Measurements from ENCODE around the gene PIM3.

PIM3 gene

DNA sequence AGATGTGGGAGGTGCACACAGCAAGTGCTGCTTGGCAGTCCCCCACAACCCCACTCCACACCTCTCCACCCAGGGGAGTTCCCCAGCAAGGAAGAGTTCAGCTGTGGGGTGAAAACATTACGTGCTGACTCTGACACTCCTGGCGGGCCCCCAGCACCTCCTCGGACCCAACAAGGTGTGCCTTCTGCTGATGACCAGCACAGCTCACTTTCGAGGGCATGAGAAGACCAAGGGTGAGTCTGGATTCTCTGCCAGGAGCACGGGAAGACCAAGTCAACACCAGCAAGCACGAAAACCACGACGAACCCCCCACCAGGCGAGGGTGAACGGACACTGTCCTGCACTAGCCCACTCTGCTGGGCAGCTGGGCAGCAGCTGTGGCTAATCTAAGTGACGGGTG is 43.7 kb upstream of the PIM3 start:
- peak overlapping the region; percentile 94 for H3K4me3 ChIP-seq (ENCODE audit: low read depth, low read length)
- DNase-seq (ENCODE audit: low read depth): no peak
- TF ChIP-seq, protein P1, sequence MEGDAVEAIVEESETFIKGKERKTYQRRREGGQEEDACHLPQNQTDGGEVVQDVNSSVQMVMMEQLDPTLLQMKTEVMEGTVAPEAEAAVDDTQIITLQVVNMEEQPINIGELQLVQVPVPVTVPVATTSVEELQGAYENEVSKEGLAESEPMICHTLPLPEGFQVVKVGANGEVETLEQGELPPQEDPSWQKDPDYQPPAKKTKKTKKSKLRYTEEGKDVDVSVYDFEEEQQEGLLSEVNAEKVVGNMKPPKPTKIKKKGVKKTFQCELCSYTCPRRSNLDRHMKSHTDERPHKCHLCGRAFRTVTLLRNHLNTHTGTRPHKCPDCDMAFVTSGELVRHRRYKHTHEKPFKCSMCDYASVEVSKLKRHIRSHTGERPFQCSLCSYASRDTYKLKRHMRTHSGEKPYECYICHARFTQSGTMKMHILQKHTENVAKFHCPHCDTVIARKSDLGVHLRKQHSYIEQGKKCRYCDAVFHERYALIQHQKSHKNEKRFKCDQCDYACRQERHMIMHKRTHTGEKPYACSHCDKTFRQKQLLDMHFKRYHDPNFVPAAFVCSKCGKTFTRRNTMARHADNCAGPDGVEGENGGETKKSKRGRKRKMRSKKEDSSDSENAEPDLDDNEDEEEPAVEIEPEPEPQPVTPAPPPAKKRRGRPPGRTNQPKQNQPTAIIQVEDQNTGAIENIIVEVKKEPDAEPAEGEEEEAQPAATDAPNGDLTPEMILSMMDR (IDR thresholded peaks at IDR 0.05; ENCODE audit: low read depth, low read length, missing control alignments): no peak

DNA sequence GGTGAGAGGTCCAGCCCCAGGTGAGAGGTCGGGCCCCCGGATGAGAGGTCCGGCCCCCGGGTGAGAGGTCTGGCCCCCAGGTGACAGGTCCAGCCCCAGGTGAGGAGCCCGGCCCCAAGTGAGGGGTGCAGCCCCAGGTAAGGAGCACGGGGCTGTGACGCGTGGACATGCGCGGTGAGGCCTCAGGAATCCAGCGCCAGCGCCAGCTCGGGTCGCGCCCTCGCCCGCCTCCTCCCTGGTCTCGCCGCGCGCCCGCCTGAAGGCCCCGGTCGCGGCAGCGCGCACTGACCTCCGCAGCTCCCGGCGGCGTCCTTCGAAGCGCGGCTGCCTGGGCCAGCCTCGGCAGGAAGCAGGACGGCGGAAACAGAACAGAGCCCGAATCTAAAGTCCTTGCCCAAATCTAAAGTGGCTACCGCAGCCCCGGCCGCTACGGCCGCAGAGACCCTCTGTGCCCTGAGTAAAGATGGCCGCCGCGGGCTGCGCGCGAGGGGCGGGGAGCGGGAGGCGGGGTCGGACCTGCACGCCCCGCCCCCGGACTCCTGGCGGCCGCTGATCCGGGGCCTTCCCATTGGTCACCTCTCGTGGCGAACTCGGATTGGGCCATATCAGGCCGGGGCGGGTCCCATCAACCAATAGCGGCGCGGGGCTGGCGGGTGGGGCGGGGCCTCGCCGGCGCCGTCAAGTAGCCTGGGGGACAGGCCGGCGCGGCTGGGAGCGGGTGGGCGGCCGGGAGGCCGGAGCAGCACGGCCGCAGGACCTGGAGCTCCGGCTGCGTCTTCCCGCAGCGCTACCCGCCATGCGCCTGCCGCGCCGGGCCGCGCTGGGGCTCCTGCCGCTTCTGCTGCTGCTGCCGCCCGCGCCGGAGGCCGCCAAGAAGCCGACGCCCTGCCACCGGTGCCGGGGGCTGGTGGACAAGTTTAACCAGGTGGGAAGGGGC is 42.3 kb upstream of the PIM3 start, which contains the start of the genes ALG12 and CRELD2:
Gene ALG12, minus strand, starts transcription at position 465 of the 937 bp plus-strand sequence. CDS start 4,673 bp downstream, outside the sequence.
Gene CRELD2, plus strand, starts transcription at position 661 of the 937 bp plus-strand sequence. Its CDS starts 136 bp downstream, at position 797.
- DNase-seq (ENCODE audit: low read depth): peak; percentile 83
- TF ChIP-seq, protein P1 (IDR thresholded peaks at IDR 0.05; ENCODE audit: low read depth, low read length, missing control alignments): no peak
- H3K4me3 ChIP-seq (ENCODE audit: low read depth, low read length): peak within 1 kb of the TSS; percentile 94

DNA sequence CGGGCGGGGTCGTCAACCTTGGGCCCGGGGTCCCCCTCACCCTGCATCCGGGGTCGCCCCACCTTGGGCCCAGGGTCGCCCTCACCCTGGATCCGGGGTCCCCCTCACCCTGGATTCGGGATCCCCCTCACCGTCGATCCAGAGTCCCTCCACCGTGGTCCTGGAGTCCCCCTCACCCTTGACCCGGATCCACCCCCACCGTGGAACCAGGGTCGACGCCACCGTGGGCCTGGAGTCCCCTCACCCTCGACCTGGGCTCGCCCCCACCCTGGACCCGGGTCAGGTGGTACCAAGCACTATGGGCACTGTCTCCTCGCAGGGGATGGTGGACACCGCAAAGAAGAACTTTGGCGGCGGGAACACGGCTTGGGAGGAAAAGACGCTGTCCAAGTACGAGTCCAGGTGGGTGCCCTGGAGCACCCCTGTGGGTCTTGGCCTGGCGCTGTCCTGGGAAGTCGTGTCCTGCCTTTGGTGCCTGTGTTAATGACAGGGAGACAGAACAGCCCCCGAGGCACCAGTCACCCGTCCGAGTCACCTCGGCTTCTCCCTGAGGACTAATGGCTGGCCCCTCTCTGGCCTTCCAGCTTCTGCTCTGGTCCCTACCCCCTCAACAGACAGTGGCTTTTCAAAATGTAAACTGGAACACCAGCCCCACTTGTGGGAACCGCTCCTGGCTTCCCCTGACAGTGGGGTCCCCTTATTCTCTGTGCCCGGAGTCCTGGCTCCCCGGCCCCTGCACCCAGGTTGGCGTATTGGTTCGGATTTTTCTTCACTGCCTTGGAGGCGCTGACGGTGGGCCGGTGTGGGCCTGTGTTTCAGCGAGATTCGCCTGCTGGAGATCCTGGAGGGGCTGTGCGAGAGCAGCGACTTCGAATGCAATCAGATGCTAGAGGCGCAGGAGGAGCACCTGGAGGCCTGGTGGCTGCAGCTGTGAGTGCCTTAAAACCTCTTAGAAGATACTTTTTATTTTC is 41.4 kb upstream of the PIM3 start:
- DNase-seq (ENCODE audit: low read depth): no peak
- peak overlapping the region; percentile 94 for H3K4me3 ChIP-seq (ENCODE audit: low read depth, low read length)
- TF ChIP-seq, protein P1 (IDR thresholded peaks at IDR 0.05; ENCODE audit: low read depth, low read length, missing control alignments): no peak

DNA sequence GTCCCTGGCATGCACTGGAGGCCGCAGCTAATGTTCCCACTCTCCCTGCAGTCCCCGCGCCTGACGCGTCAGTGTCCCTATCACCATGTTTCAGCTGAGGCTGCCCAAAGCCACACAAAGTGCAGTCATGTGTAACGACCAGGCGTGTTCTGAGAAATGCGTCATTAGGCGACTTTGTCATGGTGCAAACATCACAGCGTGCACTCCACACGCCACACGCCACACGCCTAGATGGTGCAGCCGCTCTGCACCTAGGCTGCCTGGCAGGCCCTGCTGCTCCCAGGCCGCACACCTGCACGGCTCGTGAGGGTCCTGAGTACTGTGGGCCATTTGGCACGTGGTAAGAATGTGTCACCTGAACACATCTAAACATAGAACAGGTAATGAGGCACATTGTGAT is 39.7 kb upstream of the PIM3 start:
- no peak for DNase-seq (ENCODE audit: low read depth)
- TF ChIP-seq, protein P1 (IDR thresholded peaks at IDR 0.05; ENCODE audit: low read depth, low read length, missing control alignments): no peak
- no peak overlapping the region for H3K4me3 ChIP-seq (ENCODE audit: low read depth, low read length)

DNA sequence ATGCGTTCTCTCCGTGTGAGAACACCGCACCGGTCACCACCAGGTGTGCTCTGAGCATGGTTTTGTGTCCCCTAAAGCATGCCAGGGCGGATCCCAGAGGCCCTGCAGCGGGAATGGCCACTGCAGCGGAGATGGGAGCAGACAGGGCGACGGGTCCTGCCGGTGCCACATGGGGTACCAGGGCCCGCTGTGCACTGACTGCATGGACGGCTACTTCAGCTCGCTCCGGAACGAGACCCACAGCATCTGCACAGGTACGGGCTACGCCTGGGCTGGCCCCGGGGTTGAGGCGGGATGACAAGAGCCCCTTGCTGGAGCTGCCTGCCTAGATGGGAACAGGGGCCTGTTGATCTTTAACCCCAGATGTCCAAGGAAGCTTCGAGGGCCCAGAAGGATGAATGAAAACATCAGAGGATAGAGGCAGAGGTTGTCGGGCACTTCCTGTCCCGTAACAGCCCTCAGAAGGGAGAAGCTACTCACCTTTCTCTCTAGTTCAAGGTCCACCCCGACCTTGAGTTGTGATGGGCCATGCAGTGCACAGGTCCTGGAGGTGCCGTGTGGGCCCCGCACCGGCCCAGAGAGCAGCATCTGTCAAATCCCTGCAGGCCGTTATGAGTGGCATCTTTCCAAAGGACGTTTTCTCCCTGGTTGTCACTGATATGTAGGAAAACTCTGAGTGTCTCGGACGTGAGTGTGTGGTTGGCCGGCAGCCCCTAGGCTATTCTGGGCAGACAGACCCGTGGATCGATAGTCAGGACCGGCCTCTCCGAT is 38.9 kb upstream of the PIM3 start:
- no peak overlapping the region for H3K4me3 ChIP-seq (ENCODE audit: low read depth, low read length)
- TF ChIP-seq, protein P1 (IDR thresholded peaks at IDR 0.05; ENCODE audit: low read depth, low read length, missing control alignments): no peak
- DNase-seq (ENCODE audit: low read depth): no peak

DNA sequence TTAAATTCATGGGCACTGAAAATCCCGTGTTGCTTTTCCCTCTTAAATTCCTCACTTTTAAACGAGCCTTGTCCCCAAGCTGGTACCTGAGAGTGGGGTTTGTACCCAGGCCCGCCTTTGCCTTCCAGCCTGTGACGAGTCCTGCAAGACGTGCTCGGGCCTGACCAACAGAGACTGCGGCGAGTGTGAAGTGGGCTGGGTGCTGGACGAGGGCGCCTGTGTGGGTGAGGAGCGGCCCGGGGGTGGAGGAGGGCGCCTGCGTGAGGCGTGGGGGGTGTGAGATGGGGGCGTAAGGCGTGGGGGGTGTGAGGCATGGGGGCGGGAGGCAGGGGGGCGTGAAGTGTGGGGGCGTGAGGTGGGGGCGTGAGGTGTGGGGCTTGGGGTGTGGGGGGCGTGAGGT is 38.1 kb upstream of the PIM3 start:
- no peak overlapping the region for H3K4me3 ChIP-seq (ENCODE audit: low read depth, low read length)

More for the DNA sequence above, 38.1 kb upstream of the PIM3 start:
- no peak for DNase-seq (ENCODE audit: low read depth)
- TF ChIP-seq, protein P1 (IDR thresholded peaks at IDR 0.05; ENCODE audit: low read depth, low read length, missing control alignments): no peak
